Ovary (tissue), 3 donors: ENCODE results near the gene DICER1.

ENCODE experiments used
- EP300 ChIP-seq: sonication (generic); formaldehyde crosslinking; IDR thresholded peaks from one replicate; pipeline ENCODE4 v1.6.1; 2017; ENCODE audit warnings: antibody characterized with exemption
- TF ChIP-seq, protein P1 (sequence below), 3 donors: fragments of 450-650 bp in 2 of 3; fragments of 200-600 bp in 1 of 3; IDR thresholded peaks; one replicate each; pipeline versions ENCODE4 v1.5.1 to v1.8.0; 2016 to 2022; ENCODE audit warnings: antibody characterized with exemption in 3 of 3, mild to moderate bottlenecking in 1 of 3
- donor health status: DM: no; HTN: no; CAD: no.

DNA sequence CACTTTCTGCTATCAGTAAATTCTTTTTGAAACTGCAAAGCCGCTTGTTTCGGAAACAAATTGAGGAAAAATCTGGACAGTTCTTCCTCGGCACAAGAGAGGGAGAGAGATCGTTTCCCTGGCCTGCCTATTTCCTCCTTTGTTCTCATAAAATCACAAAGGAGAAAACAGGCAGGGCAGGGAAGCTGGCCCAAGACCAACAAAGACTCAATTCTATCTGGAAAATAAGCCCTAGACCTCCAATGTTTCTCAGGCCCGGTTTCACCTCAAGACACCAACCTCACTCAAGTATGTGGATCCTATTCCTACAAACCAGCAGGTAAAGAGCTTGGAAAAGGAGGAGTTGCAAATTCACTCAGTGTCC, 19.5 kb downstream of the DICER1 start:
- no peak for TF ChIP-seq EP300
- TF ChIP-seq, protein P1, sequence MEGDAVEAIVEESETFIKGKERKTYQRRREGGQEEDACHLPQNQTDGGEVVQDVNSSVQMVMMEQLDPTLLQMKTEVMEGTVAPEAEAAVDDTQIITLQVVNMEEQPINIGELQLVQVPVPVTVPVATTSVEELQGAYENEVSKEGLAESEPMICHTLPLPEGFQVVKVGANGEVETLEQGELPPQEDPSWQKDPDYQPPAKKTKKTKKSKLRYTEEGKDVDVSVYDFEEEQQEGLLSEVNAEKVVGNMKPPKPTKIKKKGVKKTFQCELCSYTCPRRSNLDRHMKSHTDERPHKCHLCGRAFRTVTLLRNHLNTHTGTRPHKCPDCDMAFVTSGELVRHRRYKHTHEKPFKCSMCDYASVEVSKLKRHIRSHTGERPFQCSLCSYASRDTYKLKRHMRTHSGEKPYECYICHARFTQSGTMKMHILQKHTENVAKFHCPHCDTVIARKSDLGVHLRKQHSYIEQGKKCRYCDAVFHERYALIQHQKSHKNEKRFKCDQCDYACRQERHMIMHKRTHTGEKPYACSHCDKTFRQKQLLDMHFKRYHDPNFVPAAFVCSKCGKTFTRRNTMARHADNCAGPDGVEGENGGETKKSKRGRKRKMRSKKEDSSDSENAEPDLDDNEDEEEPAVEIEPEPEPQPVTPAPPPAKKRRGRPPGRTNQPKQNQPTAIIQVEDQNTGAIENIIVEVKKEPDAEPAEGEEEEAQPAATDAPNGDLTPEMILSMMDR (IDR thresholded peaks at IDR 0.05) = no peak
